Mesenchymal stem cell (in vitro differentiated cells and primary cell): ENCODE results near the gene AZU1.

Experiments used
- DNase-seq: peaks from one replicate; pipeline ENCODE4 v3.0.0-alpha.2; 2013
- H2AFZ ChIP-seq: one replicate; pipeline ENCODE4 v1.6.1; 2013; ENCODE audit warnings: low read depth, mild to moderate bottlenecking, control low read depth, inconsistent platforms, low read length, moderate library complexity
- H2AK5ac ChIP-seq: 2 replicates; pipeline ENCODE4 v1.6.1; 2013; ENCODE audit warnings: low read length, moderate library complexity, mild to moderate bottlenecking, inconsistent platforms; ENCODE audit not compliant: severe bottlenecking
- H2BK120ac ChIP-seq: one replicate; pipeline ENCODE4 v1.6.1; 2013; ENCODE audit warnings: low read depth, mild to moderate bottlenecking, inconsistent platforms, low read length, moderate library complexity
- H2BK12ac ChIP-seq, 2 experiments: one replicate each; pipeline ENCODE4 v1.6.1; 2013; ENCODE audit warnings: inconsistent platforms in 2 of 2, low read length in 2 of 2, mild to moderate bottlenecking in 2 of 2, moderate library complexity in 2 of 2, control low read depth in 1 of 2
- H2BK15ac ChIP-seq: one replicate; pipeline ENCODE4 v1.6.1; 2013; ENCODE audit warnings: mild to moderate bottlenecking, low read depth, inconsistent platforms; ENCODE audit not compliant: poor library complexity, severe bottlenecking
- H2BK5ac ChIP-seq: 2 replicates; pipeline ENCODE4 v1.6.1; 2013; ENCODE audit warnings: low read depth, mild to moderate bottlenecking, low read length, control low read depth, inconsistent platforms; ENCODE audit not compliant: poor library complexity, severe bottlenecking
- H3K14ac ChIP-seq, 2 experiments: one replicate each; pipeline ENCODE4 v1.6.1; 2013; ENCODE audit warnings: inconsistent platforms in 2 of 2, low read length in 2 of 2, control low read depth in 1 of 2, mild to moderate bottlenecking in 1 of 2, moderate library complexity in 1 of 2
- H3K18ac ChIP-seq, 2 experiments: one replicate each; pipeline ENCODE4 v1.6.1; 2013; ENCODE audit warnings: inconsistent platforms in 2 of 2, low read length in 2 of 2, control low read depth in 1 of 2, low read depth in 1 of 2, mild to moderate bottlenecking in 1 of 2
- H3K23ac ChIP-seq, 2 experiments: one replicate each; pipeline ENCODE4 v1.6.1; 2013; ENCODE audit warnings: inconsistent platforms in 2 of 2, low read length in 2 of 2, mild to moderate bottlenecking in 2 of 2, moderate library complexity in 2 of 2, control low read depth in 1 of 2
- H3K27ac ChIP-seq: 2 replicates; pipeline ENCODE4 v1.5.1; 2013; ENCODE audit warnings: mild to moderate bottlenecking, moderate library complexity, low read length, control low read depth, inconsistent platforms; ENCODE audit not compliant: poor library complexity, severe bottlenecking
- H3K27me3 ChIP-seq, 2 experiments: 2 replicates each; pipeline versions ENCODE4 v1.6.1 to v1.7.0; 2013; ENCODE audit warnings: low read length in 2 of 2, mild to moderate bottlenecking in 2 of 2, moderate library complexity in 2 of 2, control low read depth in 1 of 2, inconsistent platforms in 1 of 2; ENCODE audit not compliant: control insufficient read depth in 1 of 2, insufficient read depth in 1 of 2
- H3K36me3 ChIP-seq, 2 experiments: 2 replicates each; pipeline versions ENCODE4 v1.6.1 to v1.7.0; 2013; ENCODE audit warnings: low read length in 2 of 2, control low read depth in 1 of 2, inconsistent platforms in 1 of 2, low read depth in 1 of 2, mild to moderate bottlenecking in 1 of 2; ENCODE audit not compliant: insufficient read depth in 2 of 2, control insufficient read depth in 1 of 2
- H3K4ac ChIP-seq, 2 experiments: one replicate each; pipeline ENCODE4 v1.6.1; 2013; ENCODE audit warnings: inconsistent platforms in 2 of 2, low read length in 2 of 2, mild to moderate bottlenecking in 2 of 2, moderate library complexity in 2 of 2, control low read depth in 1 of 2, low read depth in 1 of 2
- H3K4me1 ChIP-seq: 2 replicates; pipeline ENCODE4 v1.6.1; 2013; ENCODE audit warnings: low read depth, low read length, control low read depth; ENCODE audit not compliant: control insufficient read depth, insufficient read depth
- H3K4me2 ChIP-seq: 2 replicates; pipeline ENCODE4 v1.6.1; 2013; ENCODE audit warnings: low read length, mild to moderate bottlenecking, inconsistent platforms; ENCODE audit not compliant: poor library complexity, severe bottlenecking
- H3K4me3 ChIP-seq, 2 experiments: 2 replicates each; pipeline versions ENCODE4 v1.5.1 to v1.7.0; 2013; ENCODE audit warnings: low read length in 2 of 2, mild to moderate bottlenecking in 2 of 2, control low read depth in 1 of 2, low read depth in 1 of 2; ENCODE audit not compliant: insufficient read depth in 1 of 2
- H3K79me1 ChIP-seq: replicated peaks from 2 replicates; pipeline ENCODE4 v1.6.1; 2013; ENCODE audit warnings: mild to moderate bottlenecking, control low read depth, low read length, inconsistent platforms; ENCODE audit not compliant: poor library complexity, severe bottlenecking
- H3K9ac ChIP-seq: 2 replicates; pipeline ENCODE4 v1.7.0; 2013; ENCODE audit warnings: mild to moderate bottlenecking, low read length, moderate library complexity
- H3K9me3 ChIP-seq: 2 replicates; pipeline ENCODE4 v1.7.0; 2013; ENCODE audit warnings: mild to moderate bottlenecking, low read length; ENCODE audit not compliant: control insufficient read depth
- H4K8ac ChIP-seq: one replicate; pipeline ENCODE4 v1.6.1; 2013; ENCODE audit warnings: inconsistent platforms, mild to moderate bottlenecking, low read length, moderate library complexity
- H4K91ac ChIP-seq: one replicate; pipeline ENCODE4 v1.6.1; 2013; ENCODE audit warnings: mild to moderate bottlenecking, low read length, inconsistent platforms
- WGBS: methylation state at CpG from one replicate; pipeline ENCODE4 v1.1.7; 2013; ENCODE audit warnings: mixed read lengths; 5-methylcytosine and 5-hydroxymethylcytosine counted together

The AZU1 gene

DNA sequence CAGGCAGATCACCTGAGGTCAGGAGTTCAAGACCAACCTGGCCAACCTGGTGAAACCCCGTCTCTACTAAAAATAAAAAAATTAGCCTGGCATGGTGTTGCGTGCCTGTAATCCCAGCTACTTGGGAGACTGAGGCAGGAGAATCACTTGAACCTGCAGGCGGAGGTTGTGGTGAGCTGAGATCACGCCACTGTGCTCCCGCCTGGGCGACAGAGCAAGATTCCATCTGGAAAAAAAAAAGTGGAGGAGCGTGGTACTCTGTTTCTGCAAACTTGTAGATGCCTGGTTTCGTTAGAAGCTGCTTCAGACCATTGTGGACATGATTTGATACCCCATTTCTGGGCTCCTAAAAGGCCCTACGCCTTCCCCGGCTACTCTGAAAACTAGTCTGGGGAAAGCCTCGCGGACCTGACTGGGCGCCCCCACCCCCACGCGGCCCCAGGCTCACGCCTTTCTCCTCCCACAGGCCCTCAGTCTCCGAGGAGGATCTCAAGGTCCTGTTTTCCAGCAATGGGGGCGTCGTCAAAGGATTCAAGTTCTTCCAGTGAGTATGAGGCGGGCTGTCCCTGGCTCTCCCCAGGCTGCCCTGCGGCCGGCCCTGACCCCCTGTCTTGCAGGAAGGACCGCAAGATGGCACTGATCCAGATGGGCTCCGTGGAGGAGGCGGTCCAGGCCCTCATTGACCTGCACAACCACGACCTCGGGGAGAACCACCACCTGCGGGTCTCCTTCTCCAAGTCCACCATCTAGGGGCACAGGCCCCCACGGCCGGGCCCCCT, 17.4 kb upstream of the AZU1 start:
- H2BK5ac ChIP-seq: no peak overlapping the region
- no peak overlapping the region for H3K4me2 ChIP-seq
- H2BK12ac ChIP-seq: no peak overlapping the region
- H3K36me3 ChIP-seq: peaks cover 61 to 99% of the 10 kb centered on the region in 2 experiments
- no peak overlapping the region for H2AFZ ChIP-seq
- no peak overlapping the region for H2BK15ac ChIP-seq
- H3K14ac ChIP-seq: no peak overlapping the region
- H2AK5ac ChIP-seq: no peak overlapping the region
- no peak overlapping the region for H3K27ac ChIP-seq
- WGBS: 94% methylated on average over 30 of the region's 30 CpGs
- H3K79me1 ChIP-seq: peaks cover 7% of the 10 kb centered on the region
- no peaks in the 10 kb centered on the region for H3K9me3 ChIP-seq
- H3K23ac ChIP-seq: no peak overlapping the region
- no peak overlapping the region for H3K4me3 ChIP-seq
- H3K18ac ChIP-seq: no peak overlapping the region
- no peak overlapping the region for H2BK120ac ChIP-seq
- H4K91ac ChIP-seq: no peak overlapping the region
- H3K9ac ChIP-seq: no peak overlapping the region
- no peak for DNase-seq
- H3K4ac ChIP-seq: no peak overlapping the region
- no peak overlapping the region for H4K8ac ChIP-seq
- no peaks in the 10 kb centered on the region for H3K4me1 ChIP-seq
- no peaks in the 10 kb centered on the region for H3K27me3 ChIP-seq

GRCh38 chr19:810883-811489, 16.7 kb upstream of the AZU1 start:
- no peak overlapping the region for H2BK12ac ChIP-seq
- no peak overlapping the region for H4K91ac ChIP-seq
- no peak overlapping the region for H2BK120ac ChIP-seq
- WGBS: 98% methylated on average over 24 of the region's 25 CpGs
- no peak overlapping the region for H3K23ac ChIP-seq
- no peak overlapping the region for H2AK5ac ChIP-seq
- no peak overlapping the region for H3K18ac ChIP-seq
- no peak for DNase-seq
- H3K79me1 ChIP-seq: peaks cover 7% of the 10 kb centered on the region
- H3K4me1 ChIP-seq: no peaks in the 10 kb centered on the region
- no peaks in the 10 kb centered on the region for H3K27me3 ChIP-seq
- H2AFZ ChIP-seq: no peak overlapping the region
- H2BK15ac ChIP-seq: no peak overlapping the region
- H3K27ac ChIP-seq: no peak overlapping the region
- H2BK5ac ChIP-seq: no peak overlapping the region
- H3K14ac ChIP-seq: no peak overlapping the region
- H3K4ac ChIP-seq: no peak overlapping the region
- no peak overlapping the region for H4K8ac ChIP-seq
- H3K4me3 ChIP-seq: no peak overlapping the region
- H3K9ac ChIP-seq: no peak overlapping the region
- H3K36me3 ChIP-seq: peaks cover 62 to 99% of the 10 kb centered on the region in 2 experiments
- no peaks in the 10 kb centered on the region for H3K9me3 ChIP-seq
- no peak overlapping the region for H3K4me2 ChIP-seq

- no peak overlapping the region for H3K9ac ChIP-seq
- H3K9me3 ChIP-seq: no peaks in the 10 kb centered on the region
These were observed 16.1 kb upstream of the AZU1 start for GRCh38 chr19:811506-812048.

GRCh38 chr19:812049-812746, 15.4 kb upstream of the AZU1 start:
- H3K14ac ChIP-seq: no peak overlapping the region
- DNase-seq: no peak
- no peak overlapping the region for H4K91ac ChIP-seq
- H3K4ac ChIP-seq: no peak overlapping the region
- H3K36me3 ChIP-seq: peaks cover 54 to 91% of the 10 kb centered on the region in 2 experiments
- H4K8ac ChIP-seq: no peak overlapping the region
- H2BK5ac ChIP-seq: no peak overlapping the region
- no peak overlapping the region for H3K4me2 ChIP-seq
- no peaks in the 10 kb centered on the region for H3K27me3 ChIP-seq
- no peak overlapping the region for H3K4me3 ChIP-seq
- no peak overlapping the region for H3K23ac ChIP-seq
- H2AFZ ChIP-seq: no peak overlapping the region
- H3K79me1 ChIP-seq: peaks cover 7% of the 10 kb centered on the region
- no peak overlapping the region for H2AK5ac ChIP-seq
- H3K27ac ChIP-seq: no peak overlapping the region
- H2BK12ac ChIP-seq: no peak overlapping the region
- no peak overlapping the region for H2BK15ac ChIP-seq
- no peak overlapping the region for H3K18ac ChIP-seq
- no peaks in the 10 kb centered on the region for H3K4me1 ChIP-seq
- H3K9ac ChIP-seq: no peak overlapping the region
- no peaks in the 10 kb centered on the region for H3K9me3 ChIP-seq
- 97% methylated on average over 69 of the region's 80 CpGs for WGBS
- no peak overlapping the region for H2BK120ac ChIP-seq

More at GRCh38 chr19:811506-812048, 16.1 kb upstream of the AZU1 start:
- Histone ChIP-seq H2BK5ac (no peak overlapping the region), H2AK5ac (no peak overlapping the region), H3K18ac (no peak overlapping the region), H3K36me3 (peaks cover 60 to 98% of the 10 kb centered on the region in 2 experiments), H2BK12ac (no peak overlapping the region), H2BK15ac (no peak overlapping the region), H2BK120ac (no peak overlapping the region), H3K23ac (no peak overlapping the region), H4K8ac (no peak overlapping the region), H3K4ac (no peak overlapping the region), H4K91ac (no peak overlapping the region), H3K4me2 (no peak overlapping the region), H3K4me3 (no peak overlapping the region), H3K27ac (no peak overlapping the region), H2AFZ (no peak overlapping the region), H3K14ac (no peak overlapping the region), H3K4me1 (no peaks in the 10 kb centered on the region), H3K27me3 (no peaks in the 10 kb centered on the region), H3K79me1 (peaks cover 7% of the 10 kb centered on the region)
- no peak for DNase-seq
- WGBS: 97% methylated on average over 20 of the region's 20 CpGs
